ENCODE data around the gene SOCS1.

The SOCS1 gene

GRCh38 chr16:11276896-11277593 lies 21.0 kb upstream of the SOCS1 start:
- DNase-seq, result no peak
- H3K4me1 ChIP-seq, result no peaks in the 10 kb centered on the region
- H3K27me3 ChIP-seq, result no peaks in the 10 kb centered on the region
- TF ChIP-seq, protein P1, sequence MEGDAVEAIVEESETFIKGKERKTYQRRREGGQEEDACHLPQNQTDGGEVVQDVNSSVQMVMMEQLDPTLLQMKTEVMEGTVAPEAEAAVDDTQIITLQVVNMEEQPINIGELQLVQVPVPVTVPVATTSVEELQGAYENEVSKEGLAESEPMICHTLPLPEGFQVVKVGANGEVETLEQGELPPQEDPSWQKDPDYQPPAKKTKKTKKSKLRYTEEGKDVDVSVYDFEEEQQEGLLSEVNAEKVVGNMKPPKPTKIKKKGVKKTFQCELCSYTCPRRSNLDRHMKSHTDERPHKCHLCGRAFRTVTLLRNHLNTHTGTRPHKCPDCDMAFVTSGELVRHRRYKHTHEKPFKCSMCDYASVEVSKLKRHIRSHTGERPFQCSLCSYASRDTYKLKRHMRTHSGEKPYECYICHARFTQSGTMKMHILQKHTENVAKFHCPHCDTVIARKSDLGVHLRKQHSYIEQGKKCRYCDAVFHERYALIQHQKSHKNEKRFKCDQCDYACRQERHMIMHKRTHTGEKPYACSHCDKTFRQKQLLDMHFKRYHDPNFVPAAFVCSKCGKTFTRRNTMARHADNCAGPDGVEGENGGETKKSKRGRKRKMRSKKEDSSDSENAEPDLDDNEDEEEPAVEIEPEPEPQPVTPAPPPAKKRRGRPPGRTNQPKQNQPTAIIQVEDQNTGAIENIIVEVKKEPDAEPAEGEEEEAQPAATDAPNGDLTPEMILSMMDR (IDR thresholded peaks at IDR 0.05; ENCODE audit: low read depth, low read length), result no peak
- H3K9me3 ChIP-seq, result no peaks in the 10 kb centered on the region
- no peaks in the 10 kb centered on the region for H3K36me3 ChIP-seq
- H3K4me3 ChIP-seq (ENCODE audit: low read depth, low read length), result no peak overlapping the region

- Histone ChIP-seq H3K4me1 (no peaks in the 10 kb centered on the region), H3K27me3 (no peaks in the 10 kb centered on the region), H3K4me3 (ENCODE audit: low read depth, low read length) (no peak within 1 kb of the TSS), H3K9me3 (no peaks in the 10 kb centered on the region), H3K36me3 (no peaks in the 10 kb centered on the region)
- TF ChIP-seq, protein P1 (IDR thresholded peaks at IDR 0.05; ENCODE audit: low read depth, low read length), result no peak
- DNase-seq, result no peak
Observed at GRCh38 chr16:11276143-11276895, 20.3 kb upstream of the SOCS1 start, which contains the start of gene PRM2. TSS of gene PRM2 (minus strand) at chr16:11276480. CDS start at chr16:11276370, 110 bp downstream.

DNA sequence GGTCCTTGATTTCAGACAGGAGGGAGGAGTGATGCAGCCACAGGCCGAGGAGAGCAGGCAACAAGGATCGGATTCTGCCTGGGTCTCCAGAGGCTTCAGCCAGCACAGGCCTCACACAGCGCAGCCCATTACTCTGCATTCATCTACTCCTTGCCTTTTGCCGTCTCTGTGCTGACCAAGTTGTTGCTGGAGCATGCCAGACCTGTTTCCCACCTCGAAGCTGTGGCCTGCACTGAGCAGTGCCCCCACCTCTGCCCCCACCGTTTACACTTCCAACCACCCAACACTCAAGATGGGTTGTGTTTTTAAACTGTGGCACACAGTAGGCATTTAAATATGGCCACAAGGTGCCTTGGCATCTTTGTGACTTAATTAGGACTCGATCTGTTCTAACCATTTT lies 19.0 kb upstream of the SOCS1 start:
- H3K4me3 ChIP-seq (ENCODE audit: low read depth, low read length), result no peak overlapping the region
- H3K36me3 ChIP-seq, result no peaks in the 10 kb centered on the region
- H3K4me1 ChIP-seq, result no peaks in the 10 kb centered on the region
- TF ChIP-seq, protein P1 (IDR thresholded peaks at IDR 0.05; ENCODE audit: low read depth, low read length), result no peak
- H3K27me3 ChIP-seq, result no peaks in the 10 kb centered on the region
- DNase-seq, result no peak
- H3K9me3 ChIP-seq, result no peaks in the 10 kb centered on the region

DNA sequence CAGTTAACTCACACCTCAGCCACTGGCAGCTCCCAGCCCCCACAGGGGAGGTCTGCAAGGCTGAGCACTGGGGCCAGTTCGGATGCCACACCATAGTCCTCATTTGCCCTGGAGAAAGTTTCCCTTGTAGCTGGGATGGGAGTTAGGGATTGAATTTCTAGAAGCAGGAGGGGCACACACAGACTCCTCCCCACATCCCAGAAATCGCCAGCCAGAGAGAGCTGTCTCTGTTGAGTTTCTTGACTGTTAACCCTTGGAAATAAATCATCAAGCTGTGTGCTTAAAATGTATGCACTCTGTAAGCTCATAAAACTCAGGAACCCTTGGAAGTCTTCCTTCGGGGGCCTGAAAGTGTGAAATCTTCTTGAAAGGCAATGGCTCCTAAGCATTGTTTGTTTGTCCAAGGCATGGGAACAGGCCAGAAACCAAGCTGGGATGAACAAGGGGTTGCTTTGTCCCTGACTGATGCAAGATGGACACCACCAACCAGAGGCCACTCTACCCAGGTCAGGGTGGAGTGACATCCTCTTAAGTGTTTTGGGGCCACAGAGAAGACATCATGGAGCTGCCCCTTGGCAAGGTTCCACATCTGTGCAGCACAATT lies 17.8 kb upstream of the SOCS1 start:
- H3K36me3 ChIP-seq, result no peaks in the 10 kb centered on the region
- no peak for DNase-seq
- no peaks in the 10 kb centered on the region for H3K9me3 ChIP-seq
- TF ChIP-seq, protein P1 (IDR thresholded peaks at IDR 0.05; ENCODE audit: low read depth, low read length), result no peak
- H3K4me3 ChIP-seq (ENCODE audit: low read depth, low read length), result no peak overlapping the region
- no peaks in the 10 kb centered on the region for H3K4me1 ChIP-seq
- no peaks in the 10 kb centered on the region for H3K27me3 ChIP-seq

DNA sequence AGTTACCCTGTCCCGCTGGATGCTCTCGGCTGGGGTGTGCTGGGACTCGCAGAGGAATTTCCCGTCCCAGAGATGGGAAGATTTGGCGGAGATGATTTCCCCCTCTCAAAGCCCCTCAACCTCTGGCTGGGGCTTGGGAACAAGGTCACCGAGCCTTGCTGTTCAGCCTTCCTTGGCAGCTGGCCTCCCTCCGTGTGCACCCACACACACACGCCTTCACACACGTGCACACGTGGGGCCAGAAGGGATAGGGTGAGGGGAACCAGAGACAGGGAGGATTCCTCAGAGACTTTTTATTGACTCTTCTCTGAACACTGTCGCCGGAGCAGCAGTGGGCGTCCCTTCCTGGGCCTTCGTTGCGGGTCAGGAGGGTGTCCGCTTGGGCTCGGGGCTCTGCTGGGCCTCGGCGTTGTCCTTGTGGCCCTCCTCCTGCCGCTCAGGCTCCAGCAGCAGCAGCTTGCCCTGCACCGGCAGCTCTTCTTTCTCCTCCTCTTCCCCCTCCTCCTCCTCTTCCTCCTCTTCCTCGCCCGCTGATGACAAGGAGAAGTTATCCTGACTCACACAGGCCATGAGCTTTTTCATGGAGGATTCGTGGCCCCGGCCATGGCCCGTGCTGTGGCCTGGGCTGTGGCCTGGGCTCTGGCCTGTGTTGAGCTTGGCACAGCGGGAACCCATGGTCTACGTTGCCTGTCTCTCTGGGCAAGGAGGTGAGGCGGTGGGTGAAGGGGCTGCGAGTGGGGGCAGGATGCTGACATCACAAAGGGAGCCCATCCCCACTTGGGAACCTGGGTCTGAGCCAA lies 17.1 kb upstream of the SOCS1 start, which contains the start of gene PRM3:
TSS of gene PRM3 (minus strand) at position 709 of the 800 bp plus-strand sequence. CDS start at position 675, 34 bp downstream.
- no peak for DNase-seq
- no peak within 1 kb of the TSS for H3K4me3 ChIP-seq (ENCODE audit: low read depth, low read length)
- no peaks in the 10 kb centered on the region for H3K9me3 ChIP-seq
- H3K27me3 ChIP-seq, result no peaks in the 10 kb centered on the region
- no peaks in the 10 kb centered on the region for H3K4me1 ChIP-seq
- TF ChIP-seq, protein P1 (IDR thresholded peaks at IDR 0.05; ENCODE audit: low read depth, low read length), result no peak
- H3K36me3 ChIP-seq, result no peaks in the 10 kb centered on the region

Data from BE2C (cell line).